Peyer's patch (tissue), 4 donors: Measurements from ENCODE around the gene KLHL29.

Experiments used
- CTCF ChIP-seq, 6 experiments: fragments of 450-650 bp in 4 of 6; fragments of 200-600 bp in 2 of 6; sonication (generic) in 1 of 6; IDR thresholded peaks; one replicate each; pipeline ENCODE4 v1.5.1; 2017 to 2019; ENCODE audit warnings: antibody characterized with exemption in 6 of 6, mild to moderate bottlenecking in 3 of 6, moderate library complexity in 1 of 6
- POLR2A ChIP-seq, 2 donors: fragments of 450-650 bp; IDR thresholded peaks; one replicate each; pipeline ENCODE4 v1.5.1; 2017; ENCODE audit warnings: antibody characterized with exemption in 2 of 2, mild to moderate bottlenecking in 2 of 2, moderate library complexity in 2 of 2

- TF ChIP-seq POLR2A (IDR thresholded peaks at IDR 0.05) (no peak), CTCF (IDR thresholded peaks at IDR 0.05) (no peak)
These were observed 2.9 kb downstream of the KLHL29 start for GRCh38 chr2:23387845-23388244.
